Medulla oblongata (tissue), 1 donor: ENCODE measurements around the gene RNASE12.
"Not testable (repeated sequence)": the region's sequence is repeated elsewhere in the genome, so short reads cannot be mapped to it uniquely, and the experiment has no call there.

Source experiments
- DNase-seq: peaks from one replicate; pipeline ENCODE4 v3.0.0-alpha.2; 2015; ENCODE audit errors: extremely low spot score

The RNASE12 gene, protein sequence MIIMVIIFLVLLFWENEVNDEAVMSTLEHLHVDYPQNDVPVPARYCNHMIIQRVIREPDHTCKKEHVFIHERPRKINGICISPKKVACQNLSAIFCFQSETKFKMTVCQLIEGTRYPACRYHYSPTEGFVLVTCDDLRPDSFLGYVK

DNA sequence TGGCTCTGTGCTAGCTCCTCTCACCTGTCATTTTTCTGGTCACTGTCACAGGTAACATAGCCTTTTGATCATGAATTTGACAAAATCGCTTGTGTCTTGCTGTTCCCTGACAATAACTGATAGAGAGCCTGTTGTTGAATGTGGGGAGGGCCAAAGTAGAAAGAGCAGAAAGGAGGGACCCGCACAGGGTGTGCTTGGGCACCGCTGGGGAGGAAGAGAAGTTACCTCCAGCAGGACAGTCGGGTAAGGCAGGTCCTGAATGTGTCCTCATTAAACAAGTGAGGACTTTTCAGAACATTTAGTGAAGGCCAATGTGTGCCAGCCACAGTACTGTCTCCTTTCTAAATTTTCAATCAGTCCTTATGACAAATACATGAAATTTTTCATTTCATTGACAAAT is at the start of gene RNASE12:
Gene RNASE12 (minus strand): TSS at position 142 of the 400 bp plus-strand sequence. CDS start 653 bp downstream, outside the sequence.
- no peak for DNase-seq

DNA sequence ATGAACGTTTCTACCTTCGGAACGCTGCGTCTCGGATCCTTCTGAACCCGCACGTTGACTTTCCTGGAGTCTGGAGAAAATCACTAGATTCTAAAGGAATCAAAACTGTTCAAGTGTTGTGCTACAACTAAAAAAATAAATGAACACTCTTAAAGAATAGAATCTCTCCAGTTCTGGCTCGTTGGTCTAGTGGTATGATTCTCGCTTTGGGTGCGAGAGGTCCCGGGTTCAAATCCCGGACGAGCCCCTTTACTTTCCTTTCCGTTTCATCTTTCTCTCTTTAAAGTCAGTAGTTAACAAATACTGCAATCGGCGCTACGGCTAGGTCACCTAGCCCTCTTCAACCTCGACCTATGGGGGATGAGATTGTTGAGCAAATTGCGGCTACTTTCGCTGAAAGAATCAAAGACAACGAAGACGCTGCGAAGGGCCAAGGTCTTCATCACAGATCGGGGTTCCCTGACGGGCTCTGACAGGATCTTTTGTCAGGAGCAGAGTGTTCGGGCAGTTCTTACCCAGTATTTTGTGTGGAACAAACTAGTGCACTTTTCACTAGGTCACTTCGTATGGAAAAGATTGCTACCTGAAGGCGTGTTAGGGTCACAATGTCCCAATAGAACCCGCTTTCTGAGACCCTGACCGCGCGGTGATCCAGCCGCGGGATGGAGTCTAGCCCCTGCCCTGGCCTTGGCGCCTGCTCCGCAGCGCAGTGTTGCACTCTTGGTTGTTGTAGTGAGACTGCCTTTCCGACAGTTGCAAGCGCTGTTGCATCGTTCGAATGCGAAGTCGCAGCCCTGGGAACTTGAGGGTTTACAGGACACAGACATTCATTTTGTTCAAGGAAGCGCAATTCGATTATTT is 41.9 kb upstream of the RNASE12 start:
- peak; percentile 58 for DNase-seq

DNA sequence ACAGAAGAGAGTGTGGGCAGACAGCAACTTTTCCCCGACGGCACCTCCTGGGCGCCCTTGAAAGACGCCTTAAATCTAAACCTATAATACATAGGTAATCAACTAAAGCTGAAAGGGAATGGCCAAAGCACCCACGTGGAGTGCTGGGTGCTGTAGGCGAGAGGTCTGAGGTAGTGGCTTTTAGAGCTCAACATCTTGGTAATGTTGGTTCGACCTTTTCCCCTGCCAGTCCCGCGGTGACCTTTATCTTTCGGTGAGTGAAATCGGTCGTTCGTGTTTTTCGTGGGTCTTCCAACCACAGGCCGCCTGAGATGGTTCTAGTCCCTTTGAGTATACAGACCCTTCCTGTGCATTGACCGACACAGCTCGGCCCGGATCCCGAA is 41.3 kb upstream of the RNASE12 start:
- no peak for DNase-seq

DNA sequence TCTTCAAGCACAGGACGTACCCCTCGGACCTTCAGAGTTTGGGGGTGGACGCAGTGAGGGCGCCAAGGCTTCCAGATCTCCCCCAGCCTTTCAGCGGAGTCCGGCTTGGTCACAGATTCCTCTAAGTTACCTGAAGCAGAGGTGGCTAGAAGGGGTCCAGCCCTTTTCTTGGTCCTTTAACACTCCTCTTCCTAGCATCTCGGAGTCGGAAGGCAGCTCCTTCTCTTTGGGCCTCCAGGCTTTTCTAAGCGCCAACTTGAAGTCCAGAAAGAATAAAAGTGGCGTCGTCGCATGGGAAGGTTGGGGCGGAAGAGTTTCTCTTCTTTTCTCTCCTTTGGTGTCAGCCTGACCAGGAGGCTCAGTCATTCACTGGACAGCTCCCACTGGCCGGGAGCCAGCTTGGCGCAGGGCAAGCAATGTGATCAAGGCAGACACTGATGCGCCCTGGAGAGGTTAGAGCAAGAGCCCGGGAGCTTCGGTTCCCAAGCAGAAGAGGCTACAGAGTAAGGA is 40.8 kb upstream of the RNASE12 start:
- DNase-seq = peak; percentile 71

DNA sequence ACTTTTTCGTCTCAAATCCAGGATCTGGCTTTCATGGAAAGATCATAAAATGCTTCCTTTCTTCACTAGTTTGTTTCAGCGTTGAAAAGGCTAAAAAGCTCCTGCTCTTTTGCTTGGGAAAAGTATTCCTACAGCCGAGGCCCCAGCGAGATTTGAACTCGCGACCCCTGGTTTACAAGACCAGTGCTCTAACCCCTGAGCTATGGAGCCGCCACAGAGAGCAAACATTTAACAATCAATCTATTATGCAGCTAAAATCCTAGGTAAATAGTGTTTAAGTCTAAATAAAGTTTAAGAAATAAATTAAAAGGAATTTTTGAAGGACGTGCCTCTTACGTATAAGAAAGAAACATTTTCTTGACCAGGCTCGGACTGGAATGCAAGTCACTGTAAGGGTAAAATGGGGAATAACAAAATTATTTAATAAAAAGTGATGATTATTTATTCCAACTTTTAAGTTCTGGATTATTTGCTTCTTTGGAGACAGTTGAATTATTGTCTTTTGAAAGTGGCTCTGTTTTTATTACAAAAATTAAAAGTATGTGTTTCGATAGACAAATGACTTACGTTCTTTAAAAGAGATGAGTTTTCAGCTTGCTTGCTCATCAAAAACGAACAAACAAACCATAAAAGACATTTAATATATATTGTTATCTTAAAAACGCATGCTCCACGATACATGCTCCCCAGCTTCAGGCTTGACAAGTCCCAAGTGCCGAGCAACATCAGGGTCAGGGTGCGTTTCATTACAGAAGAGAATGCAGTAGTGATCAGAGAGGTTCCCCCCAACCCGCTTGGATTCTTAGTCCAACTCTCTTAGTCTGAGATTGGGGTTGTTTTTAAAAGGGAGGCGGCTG is 40.1 kb upstream of the RNASE12 start:
- peak; percentile 67 for DNase-seq

DNA sequence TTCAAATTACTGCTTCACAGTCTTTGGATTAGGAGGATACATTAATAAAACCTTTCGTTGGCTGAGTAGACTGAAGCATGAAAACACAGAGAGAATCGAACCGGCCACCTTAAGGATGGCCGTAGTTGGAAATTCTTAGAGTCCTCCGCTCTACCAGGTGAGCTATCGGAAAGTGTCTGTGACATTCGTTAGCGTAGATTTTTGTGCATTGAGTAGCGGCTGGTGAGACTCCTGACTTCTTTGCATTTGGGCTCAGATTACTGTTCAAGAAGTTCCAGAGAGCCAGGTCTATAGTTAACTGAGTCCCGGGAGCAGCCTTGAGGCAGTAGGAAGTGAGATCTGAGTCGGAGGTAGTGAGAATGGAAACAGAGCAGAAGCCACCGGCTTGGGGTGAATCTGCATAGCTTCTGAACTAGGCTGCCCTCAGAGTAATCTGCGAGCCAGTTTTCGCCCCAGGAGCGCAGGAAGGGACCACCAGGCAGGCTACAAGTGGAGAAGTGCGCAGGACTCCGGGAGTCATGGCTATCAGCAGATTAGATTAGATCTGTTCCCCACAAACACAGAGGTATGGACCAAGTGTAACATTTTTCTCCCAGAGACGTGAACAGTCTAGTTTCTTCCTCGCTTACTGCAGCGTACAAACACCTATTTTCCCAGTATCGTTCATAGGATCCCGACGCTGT is 39.3 kb upstream of the RNASE12 start:
- peak; percentile 44 for DNase-seq

DNA sequence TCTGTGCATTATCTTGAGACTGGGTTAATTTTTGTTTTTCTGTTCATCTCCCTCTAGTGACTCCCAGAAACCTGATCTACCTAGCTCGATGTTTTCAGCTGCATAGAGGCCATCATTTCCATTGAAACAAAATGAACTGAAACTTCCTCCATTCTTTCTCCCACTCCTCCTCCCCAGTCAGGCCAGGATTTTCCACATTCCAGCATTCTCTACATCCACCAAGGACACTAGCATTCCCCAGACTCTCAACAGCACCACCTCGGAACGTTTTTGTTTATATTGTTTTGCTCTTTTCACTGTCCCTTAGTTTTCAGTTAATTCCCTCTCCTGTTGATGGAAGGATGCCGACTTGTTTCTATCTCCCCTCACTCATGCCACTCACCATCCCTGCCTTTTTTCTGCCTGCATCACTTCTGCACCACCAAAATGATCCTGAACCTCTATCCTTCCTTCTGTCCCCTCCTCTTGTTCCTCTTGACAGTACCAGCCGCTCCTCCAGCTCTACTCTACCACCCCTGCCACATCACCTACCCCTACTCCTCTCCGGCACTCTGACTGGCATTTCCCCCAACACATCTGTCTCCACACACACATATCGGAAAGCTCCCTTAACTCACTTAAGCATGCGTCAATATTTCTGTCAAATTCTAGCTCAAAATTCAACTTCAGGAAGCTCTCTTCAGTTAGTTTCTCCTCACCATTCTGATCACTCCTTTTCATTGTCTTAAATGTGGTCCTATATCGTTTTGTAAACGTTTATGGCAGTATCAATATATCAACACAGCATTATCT is 37.1 kb upstream of the RNASE12 start:
- no peak for DNase-seq

DNA sequence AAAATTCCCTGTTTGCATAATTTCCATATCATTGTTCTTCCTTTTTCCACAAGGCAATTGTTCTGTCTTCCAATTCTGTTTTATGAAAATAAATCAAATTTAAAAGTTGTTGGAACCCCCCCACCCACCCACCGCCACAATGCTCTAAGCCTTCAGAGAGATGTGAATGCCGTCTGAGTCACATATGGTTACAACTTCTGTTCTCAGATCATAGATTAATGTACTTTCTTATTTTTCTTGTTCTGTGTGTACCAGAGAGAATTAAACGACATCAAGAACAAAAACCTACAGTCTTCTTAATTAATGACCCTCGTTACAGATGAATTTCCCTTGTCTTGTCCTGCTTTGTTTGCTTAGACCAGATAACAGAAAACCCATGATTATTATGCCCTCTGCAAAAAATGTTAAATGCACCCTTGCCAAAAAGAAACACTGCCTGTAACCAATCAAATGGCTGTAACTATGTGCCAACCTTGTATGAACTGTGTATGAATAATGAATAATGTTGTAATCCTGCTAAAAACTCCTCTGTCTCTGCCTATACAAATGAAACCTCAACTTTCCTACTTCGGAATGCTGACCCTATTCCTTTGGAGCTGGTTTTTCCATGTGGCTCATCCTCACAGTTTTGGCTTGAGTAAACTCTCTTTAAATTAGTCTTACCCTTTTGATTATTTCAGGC is 36.3 kb upstream of the RNASE12 start:
- DNase-seq = no peak

DNA sequence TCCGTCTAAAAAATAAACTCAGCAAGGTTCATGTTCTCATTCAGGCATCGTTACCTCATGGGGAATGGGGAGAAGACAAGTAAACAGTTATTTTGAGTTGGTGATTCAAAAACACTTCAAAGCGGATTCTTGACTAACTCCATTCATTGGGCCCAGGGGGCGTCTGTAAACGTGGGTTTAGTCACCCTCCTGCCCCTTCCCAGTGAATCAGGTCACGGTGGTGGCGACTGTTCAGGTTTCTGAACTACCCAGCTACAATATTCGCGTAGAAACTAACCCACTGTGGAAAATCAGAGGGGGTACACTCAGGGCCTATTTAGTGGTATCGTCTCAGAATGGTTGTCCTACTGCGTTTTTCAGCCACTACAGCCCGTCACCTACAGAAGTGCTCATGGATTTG is 35.1 kb upstream of the RNASE12 start:
- no peak for DNase-seq

DNA sequence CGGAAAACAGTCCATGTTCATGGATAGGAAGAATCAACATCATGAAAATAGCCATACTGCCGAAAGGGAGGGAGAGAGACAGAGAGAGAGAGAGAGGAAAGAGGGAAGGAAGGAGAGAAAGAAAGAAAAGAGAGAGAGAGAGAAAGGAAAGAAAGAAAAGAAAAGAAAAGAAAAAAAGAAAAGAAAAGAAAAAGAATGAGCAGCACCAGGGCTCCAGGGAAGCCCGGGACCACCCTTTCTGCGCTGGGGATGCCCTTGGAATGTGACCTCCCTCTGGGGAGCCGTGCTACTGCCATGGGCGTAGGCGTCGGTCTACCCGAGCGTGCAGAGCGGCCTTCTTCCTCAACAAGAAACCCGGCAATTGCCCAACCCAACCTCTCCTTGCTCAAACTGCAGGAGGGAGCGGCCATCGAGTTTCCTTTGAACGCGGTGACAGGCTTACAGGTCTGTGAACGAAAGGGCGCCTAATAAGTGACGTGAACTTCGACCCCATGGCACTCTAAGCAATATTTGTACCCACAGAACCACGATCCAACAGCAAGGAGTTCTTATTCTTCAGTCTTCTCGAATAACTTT is 33.4 kb upstream of the RNASE12 start:
- DNase-seq = peak; percentile 41

DNA sequence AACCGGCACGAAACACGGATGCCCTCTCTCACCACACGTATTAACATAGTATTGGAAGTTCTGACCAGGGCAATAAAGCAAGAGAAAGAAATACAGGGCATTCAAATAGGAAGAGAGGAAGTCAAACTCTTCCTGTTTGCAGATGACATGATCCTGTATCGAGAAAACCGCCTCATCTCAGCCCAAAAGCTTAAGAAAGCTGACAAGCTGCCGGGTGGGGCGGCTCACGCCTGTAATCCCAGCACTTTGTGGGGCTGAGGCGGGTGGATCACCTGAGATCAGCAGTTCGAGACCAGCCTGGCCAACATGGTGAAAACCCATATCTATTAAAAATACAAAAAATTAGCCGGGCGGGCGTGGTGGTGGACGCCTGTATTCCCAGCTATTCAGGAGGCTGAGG is 32.6 kb upstream of the RNASE12 start:
- DNase-seq = no peak

DNA sequence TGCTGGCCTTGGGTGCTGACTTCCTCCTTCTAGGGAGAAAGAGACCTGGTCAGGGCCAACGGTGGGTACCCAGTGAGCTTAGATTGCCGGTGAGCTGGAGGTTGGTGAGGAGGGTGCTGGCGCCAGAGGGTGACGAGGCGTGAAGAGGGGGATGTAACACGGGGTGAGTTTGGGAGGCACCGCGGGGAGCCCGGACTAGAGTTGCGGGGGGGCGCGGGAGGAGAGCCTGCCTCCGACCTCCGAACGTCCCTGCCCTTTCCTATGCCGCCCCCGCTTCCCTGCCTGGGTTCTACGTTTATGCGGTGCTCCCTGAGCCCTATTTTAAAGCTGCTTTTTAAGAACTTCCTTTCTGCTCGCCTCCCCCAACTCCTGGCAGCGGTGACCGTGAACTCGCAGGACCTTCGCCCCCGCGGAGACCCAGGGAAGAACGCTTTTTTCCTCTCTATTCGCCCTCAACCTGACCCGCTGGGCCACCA is 31.7 kb upstream of the RNASE12 start:
- DNase-seq = no peak

DNA sequence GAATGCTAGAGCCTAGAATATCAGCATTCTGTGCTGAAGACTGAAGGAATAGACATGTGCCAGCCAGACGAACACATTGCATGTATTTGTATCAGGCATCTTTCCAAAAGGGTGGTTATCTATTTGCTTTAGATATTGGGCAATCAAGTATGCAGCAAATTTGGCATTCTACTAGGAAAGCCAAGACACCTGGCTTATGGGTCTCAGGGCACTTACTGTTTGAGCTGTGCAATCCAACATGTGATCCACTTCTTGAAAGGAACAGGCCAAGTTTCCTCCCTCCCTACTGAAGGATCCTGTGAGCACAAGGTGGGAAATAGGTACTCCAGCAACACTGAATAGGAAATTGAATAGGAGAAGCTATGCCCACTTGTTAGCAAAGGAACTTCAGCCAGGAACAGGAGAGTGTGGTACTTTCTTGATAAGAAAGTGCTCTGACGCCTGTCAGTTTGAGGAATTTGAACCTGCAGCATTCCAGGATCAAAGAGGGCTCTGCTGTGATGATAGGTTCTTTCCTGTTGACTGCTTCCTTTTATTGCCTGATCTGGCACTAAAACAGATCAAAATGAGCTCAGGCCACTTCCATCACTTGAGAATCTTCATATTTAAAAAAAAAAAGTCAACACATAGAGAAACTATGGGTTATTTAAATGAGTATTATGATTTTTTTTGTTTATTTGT is 29.8 kb upstream of the RNASE12 start:
- DNase-seq = no peak

DNA sequence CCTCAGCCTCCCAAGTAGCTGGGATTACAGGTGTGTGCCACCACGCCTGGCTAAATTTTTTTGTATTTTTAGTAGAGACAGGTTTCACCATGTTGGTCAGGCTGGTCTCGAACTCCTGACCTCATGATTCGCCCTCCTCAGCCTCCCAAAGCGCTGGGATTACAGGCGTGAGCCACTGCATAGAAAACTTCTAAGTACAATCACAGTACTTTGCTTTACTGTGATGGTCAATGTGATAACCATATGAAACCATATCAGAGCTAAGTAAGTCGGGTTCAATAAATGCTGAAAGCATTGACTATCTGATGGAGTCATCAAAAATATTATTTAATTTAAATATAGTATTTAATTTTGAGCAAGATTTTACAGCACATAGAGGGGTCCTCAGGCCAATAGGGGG is 28.5 kb upstream of the RNASE12 start:
- DNase-seq = not testable (repeated sequence)

DNA sequence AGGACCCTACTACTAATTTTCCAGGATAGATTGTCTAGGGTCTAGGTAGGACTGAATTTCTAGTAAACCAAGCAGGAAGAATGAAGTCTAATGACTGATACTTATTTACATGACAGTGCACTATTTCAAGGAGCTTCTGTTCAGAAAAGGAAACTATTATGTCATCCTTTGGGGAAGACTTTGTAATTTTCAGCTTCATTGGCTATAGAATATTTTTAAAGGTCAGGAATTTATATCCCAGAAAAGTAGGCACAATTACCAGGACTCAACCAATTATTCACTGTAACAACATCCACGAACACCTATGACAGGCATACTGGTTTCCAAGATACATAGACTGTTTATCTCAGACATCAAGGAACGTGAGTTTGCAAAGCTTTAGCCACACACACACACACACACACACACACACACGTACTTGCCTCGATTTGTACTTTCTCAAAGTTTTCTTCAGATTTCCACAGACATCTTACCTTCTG is 27.1 kb upstream of the RNASE12 start:
- no peak for DNase-seq

DNA sequence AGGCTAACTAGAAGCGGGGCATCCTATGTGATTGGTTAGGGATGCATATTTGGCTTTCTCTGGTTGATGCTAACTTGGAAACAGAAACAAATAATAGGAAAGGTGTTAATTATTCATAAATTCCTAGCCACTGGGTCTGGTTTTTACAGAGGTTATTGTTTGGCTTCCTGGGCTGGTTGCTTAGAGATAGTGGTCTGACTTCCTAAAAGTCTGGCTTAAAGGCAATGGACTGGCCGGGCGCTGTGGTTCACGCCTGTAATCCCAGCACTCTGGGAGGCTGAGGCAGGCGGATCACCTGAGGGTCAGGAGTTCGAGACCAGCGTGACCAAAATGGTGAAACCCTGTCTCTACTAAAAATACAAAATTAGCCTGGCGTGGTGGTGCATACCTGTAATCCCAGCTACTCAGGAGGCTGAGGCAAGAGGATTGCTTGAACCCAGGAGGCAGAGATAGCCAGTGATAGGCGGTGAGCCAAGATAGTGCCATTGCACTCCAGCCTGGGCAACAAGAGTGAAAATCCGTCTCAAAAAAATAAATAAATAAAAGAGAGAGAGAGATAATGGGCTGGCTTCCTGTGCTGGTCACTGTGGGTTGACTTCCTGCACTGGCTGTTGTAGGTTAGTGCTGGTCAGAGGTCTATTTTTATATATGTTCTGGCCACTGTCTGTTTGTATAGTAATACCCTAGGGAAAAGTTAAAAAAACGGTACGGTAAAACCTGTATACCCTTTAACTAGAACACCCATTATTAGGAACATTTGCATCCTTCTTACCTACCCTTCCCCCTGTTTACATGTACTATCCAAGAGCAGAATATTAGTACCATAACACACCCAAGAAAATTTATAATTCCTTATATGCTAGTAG is 26.2 kb upstream of the RNASE12 start:
- no peak for DNase-seq

DNA sequence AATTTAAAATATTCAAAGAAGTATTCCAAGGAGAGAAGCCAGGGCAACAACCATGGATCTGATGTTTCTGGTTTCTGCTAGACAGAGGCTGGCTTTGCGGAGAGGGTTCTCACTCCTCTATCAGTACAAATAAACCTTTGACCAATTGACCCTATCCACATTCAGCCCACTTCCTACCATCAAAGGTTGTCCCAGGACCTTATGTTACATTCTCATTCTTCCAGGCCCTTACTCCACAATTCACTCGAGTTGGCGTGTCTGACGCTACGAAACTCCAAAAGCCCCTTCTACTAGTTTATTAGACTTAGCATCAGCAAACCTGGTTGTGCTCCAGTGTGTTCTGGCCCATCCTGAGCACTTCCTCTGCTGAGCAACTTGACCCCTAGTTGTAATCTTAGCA is 24.8 kb upstream of the RNASE12 start:
- no peak for DNase-seq
